ENCODE data around the gene VILL. TPM values are rescaled to one million over a fixed set of nuclear protein-coding genes. Genes with fewer than 3 reads are reported as not detected.
"Not testable (repeated sequence)": the region's sequence is repeated elsewhere in the genome, so short reads cannot be mapped to it uniquely, and the experiment has no call there.

VILL gene
- total RNA-seq, 2 donors from 2014 or later = 174 to 184 TPM

DNA sequence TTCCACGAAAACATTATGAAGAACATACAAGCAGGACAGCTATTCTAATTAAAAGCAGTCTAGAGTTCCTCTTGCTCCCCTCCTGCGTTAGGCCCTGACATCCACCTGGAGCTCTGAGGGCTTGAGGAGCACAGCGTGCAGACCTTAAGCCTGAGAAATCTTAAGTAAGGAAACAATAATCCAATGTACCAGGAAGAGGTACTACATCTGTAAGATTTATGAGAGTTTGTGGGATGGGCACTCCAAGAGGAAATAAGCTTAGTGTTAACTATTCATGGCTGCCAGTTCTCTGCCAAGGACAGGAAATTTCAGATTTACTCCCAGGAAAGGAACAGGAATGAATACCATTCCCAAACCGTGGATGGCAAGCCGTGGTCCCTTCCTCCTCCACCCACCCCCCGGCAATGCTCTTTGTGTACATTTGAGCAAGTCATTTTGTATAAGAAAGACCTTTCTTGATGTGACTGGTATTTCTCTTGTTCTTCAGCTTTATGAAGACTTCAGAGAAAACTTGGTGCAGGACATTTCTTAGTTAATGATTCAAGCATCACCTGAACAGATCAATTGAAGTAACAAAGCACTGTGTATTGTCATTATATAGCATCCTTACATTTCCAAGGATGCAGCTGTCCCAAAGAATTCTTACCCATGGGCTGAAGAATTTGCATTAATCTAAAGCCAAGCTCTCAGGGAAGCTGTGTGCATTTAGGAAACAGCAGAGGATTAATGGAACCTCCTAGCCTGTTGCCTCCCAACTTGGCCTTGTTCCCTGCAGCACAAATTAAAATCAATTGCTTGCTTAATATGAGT, 28.8 kb upstream of the VILL start:
- intact Hi-C loops (cut with DNase I, micrococcal nuclease) = no loop called here
- ATAC-seq (peak; percentile 75), DNase-seq (no peak)

DNA sequence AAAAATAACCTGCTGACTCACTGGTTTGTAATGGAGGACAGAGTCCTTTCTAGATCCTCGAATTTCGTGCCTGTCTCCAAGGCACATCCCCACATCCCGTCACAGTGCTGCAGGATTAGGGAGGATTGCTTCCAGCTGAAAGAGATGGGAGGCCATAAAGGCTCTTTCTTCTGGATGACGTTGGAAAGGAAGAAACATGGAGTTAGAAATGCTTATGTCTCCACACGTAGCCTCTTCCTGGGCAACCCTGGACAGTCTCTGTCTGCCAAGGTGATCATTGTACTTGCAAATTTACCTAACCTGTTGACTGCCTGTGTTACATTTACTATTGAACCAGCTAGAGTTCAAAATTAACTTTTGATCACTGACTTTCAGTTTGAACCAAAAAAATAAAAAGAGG, 27.6 kb upstream of the VILL start:
- intact Hi-C loops (cut with DNase I, micrococcal nuclease) = no loop called here
- no peak for ATAC-seq
- DNase-seq = no peak

DNA sequence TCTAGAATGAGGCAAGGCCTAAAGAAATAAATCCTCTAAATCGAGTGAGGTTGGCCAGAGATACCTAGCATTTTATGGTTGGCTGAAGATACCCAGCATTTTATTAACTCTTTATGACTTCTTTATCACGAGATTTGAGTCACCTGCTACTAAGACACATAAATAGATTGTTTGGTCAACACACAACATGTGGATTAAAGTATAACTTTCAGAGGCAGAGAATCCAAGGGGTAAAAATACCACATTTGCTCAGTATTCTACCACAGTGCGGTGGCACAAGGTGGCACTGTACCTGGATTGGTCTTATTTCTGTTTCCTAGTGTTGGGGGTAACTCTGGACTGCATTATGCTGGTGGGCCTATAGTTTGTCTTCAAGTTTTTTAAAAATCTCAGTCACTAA, 27.0 kb upstream of the VILL start:
- DNase-seq (no peak), ATAC-seq (peak; percentile 58)
- intact Hi-C loops (cut with DNase I, micrococcal nuclease) = no loop called here

- peak; percentile 20 for ATAC-seq
- no peak for DNase-seq
- intact Hi-C loops (cut with DNase I, micrococcal nuclease) = no loop called here
Observed at GRCh38 chr3:37964146-37964545, 26.4 kb upstream of the VILL start.

DNA sequence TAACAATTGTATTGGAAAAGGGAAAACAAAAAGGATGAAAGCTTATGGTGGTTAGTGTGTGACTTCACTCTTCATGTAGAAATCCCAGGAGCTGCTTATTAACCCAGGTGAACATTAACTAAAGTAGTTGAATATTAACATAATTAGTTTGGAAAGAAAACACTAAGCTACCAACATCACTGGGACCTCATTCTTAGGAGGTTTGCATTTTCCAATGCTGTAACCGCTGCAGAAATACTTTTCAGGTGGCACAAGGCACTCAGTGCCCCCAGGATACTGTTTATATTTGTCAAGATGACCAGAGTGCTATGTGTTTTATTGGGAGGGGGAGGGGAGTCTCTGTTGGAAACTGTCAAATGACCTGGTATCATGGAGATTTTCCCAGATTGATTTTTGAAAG, 25.9 kb upstream of the VILL start:
- no peak for DNase-seq
- intact Hi-C loops (cut with DNase I, micrococcal nuclease) = no loop called here
- ATAC-seq = peak; percentile 58

DNA sequence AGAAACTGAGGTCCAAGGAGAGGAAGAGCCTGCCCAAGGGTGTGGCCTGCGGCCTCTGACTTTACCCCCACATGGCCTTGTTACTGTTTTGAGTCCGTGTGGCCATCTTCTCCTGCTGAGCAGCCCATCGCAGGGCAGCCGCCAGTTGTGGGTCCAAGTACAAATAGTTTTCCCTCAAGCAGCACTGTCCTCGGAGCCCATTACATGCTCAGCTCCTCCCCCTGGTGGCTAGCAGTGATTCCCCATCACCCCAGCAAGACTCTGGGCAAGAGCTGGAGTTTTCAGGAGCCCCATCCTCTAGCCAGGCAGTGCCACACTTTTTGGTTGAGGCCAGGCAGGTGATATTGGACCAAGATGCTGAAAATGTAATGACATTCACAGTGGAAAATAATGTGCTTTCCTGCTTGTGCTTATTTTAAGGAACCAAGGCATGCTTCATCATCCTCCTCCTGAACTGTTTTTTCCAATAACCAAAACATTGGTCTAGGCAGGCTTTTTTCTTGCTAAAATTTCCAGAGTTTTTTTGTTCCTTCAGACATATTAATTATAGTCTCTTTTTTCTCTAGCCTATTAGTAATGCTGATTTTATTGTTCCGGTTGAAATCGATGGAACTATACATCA, 23.2 kb upstream of the VILL start:
- intact Hi-C loops (cut with DNase I, micrococcal nuclease) = loop anchor here in 1 of 2 donors (2.0 kb wide), 1 partner anchor 113 kb away; no protein-coding TSS in a partner anchor
- peak; percentile 53 for ATAC-seq
- peak in 1 of 2 donors; percentile 84 for DNase-seq

DNA sequence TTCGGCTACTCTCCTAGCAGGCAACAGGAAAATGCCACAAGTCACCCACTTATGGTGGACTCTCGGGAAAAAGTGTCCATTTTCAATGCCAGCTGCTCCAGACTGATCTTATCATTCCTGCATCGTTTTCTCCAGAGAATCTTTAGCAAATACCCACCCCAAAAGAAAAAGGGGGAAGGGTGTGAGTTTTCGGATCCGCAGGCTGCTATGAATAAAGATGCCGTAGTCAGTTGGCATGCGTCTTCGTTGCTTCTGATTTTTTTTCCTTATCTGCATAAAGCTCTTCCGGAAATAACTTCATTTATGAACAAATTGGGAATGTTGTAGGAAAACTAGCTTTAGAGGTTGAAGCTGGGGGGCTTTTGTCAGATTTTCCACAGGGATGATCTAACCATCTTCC, 22.4 kb upstream of the VILL start:
- intact Hi-C loops (cut with DNase I, micrococcal nuclease) = no loop called here
- no peak for ATAC-seq
- no peak for DNase-seq

- DNase-seq (no peak), ATAC-seq (no peak)
- intact Hi-C loops (cut with DNase I, micrococcal nuclease) = no loop called here
Observed at GRCh38 chr3:37968813-37969595, 21.6 kb upstream of the VILL start.

DNA sequence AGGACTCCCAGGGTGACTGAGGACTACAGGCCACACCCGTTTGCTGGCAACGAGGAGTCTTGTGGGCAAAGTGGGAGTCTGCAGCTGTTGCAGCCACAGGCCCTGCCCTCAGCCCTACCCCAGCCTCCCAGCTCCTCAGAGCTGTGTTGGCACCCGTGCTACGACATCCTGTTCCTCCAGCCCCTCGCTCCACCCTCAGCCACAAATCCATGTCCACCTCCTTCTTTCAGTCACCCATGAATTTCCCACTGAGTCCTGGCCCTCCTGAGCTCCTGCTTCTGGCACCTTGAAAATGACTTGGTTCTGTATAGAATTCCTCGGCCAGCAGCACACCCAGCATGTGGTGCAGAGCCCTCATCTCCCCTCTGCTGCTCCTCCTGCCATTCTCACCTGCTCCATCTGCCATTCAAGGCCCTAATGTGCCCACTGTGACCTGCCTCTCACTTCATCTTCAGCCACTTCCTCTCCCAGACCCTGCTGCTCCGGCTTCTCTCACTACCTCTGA, 20.9 kb upstream of the VILL start:
- no peak for DNase-seq
- peak; percentile 32 for ATAC-seq
- intact Hi-C loops (cut with DNase I, micrococcal nuclease) = no loop called here

- ATAC-seq (no peak), DNase-seq (no peak)
- intact Hi-C loops (cut with DNase I, micrococcal nuclease) = no loop called here
Observed at GRCh38 chr3:37970802-37971201, 19.8 kb upstream of the VILL start.

GRCh38 chr3:37971467-37971866, 19.1 kb upstream of the VILL start:
- DNase-seq = no peak
- no peak for ATAC-seq
- intact Hi-C loops (cut with DNase I, micrococcal nuclease) = no loop called here

- ATAC-seq; intact Hi-C loops (cut with DNase I, micrococcal nuclease); DNase-seq: not testable (repeated sequence)
Observed at GRCh38 chr3:37972056-37972455, 18.5 kb upstream of the VILL start.

GRCh38 chr3:37973246-37974054, 17.1 kb upstream of the VILL start:
- no peak for DNase-seq
- ATAC-seq = peak; percentile 1
- intact Hi-C loops (cut with DNase I, micrococcal nuclease) = no loop called here

GRCh38 chr3:37974121-37975083, 16.2 kb upstream of the VILL start:
- ATAC-seq = peak; percentile 92
- DNase-seq = peak; percentile 71 to 83
- intact Hi-C loops (cut with DNase I, micrococcal nuclease) = no loop called here

- intact Hi-C loops (cut with DNase I, micrococcal nuclease) = no loop called here
- ATAC-seq = no peak
- DNase-seq = peak in 1 of 2 donors; percentile 1
Observed at GRCh38 chr3:37979541-37980461, 10.8 kb upstream of the VILL start.

GRCh38 chr3:37980462-37981347, 9.9 kb upstream of the VILL start:
- DNase-seq (peak in 1 of 2 donors; percentile 1), ATAC-seq (no peak)
- intact Hi-C loops (cut with DNase I, micrococcal nuclease) = no loop called here

Data from left colon (tissue), 2 donors.